Measurements from ENCODE around the gene CST7. TPM values are rescaled to one million over a fixed set of nuclear protein-coding genes. Genes with fewer than 3 reads are reported as not detected.

CST7 gene
- not detected in 2 replicates for total RNA-seq

GRCh38 chr20:24948939-24949679 is at the start of gene CST7:
Gene CST7 (plus strand): TSS chr20:24949269. CDS start chr20:24949506, 237 bp downstream.

GRCh38 chr20:24992487-24993205 is 43.6 kb downstream of the CST7 start, which contains the start of gene APMAP:
Gene APMAP (minus strand): TSS chr20:24992751. CDS start chr20:24992688, 63 bp downstream.

Other genes starting within 250 kb of the CST7 start
- 60.8 and 66.5 TPM in 2 replicates for gene APMAP, start 43.5 kb downstream of the CST7 start, total RNA-seq
- 24.8 and 29.9 TPM in 2 replicates for gene ACSS1, start 108.9 kb downstream of the CST7 start, total RNA-seq
- not detected in 2 replicates for gene VSX1, start 132.9 kb downstream of the CST7 start, total RNA-seq
- gene ENTPD6, start 246.4 kb downstream of the CST7 start, total RNA-seq, result 26.2 and 30.8 TPM in 2 replicates

Measured in cardiac ventricle fibroblast (primary cell).